DND-41 (cell line): ENCODE measurements around the gene KDSR.

ENCODE experiments used
- CTCF ChIP-seq: IDR thresholded peaks from 2 replicates; pipeline ENCODE4 v1.5.1; 2012; ENCODE audit warnings: borderline replicate concordance, low read length, moderate library complexity, mild to moderate bottlenecking; ENCODE audit not compliant: poor library complexity, severe bottlenecking; ENCODE audit errors: extremely low read depth
- EZH2 ChIP-seq: IDR thresholded peaks from 3 replicates; pipeline ENCODE4 v1.6.1; 2012; ENCODE audit warnings: borderline replicate concordance, low read depth, mild to moderate bottlenecking, moderate library complexity, low read length, inconsistent platforms; ENCODE audit not compliant: severe bottlenecking

- no peak for TF ChIP-seq CTCF
- no peak for TF ChIP-seq EZH2
Observed at GRCh38 chr18:63292831-63293683, 73.9 kb downstream of the KDSR start.
